GM12891 (cell line): ENCODE measurements around the gene BRAF.
"Not testable (repeated sequence)": the region's sequence is repeated elsewhere in the genome, so short reads cannot be mapped to it uniquely, and the experiment has no call there.

Experiments
- DNase-seq: peaks from one replicate; pipeline ENCODE4 v3.0.0; 2011; ENCODE audit warnings: low spot score; ENCODE audit not compliant: insufficient read length
- FAIRE-seq: peaks from 2 replicates; lab custom pipeline; 2011; peaks lifted over from hg19 to GRCh38; lab: Jason Lieb, UNC
- PAX5 ChIP-seq: IDR thresholded peaks from 2 replicates; pipeline ENCODE4 v1.6.1; 2011; ENCODE audit warnings: low read length, moderate library complexity, mild to moderate bottlenecking; ENCODE audit not compliant: insufficient read depth, severe bottlenecking
- POLR2A ChIP-seq: IDR thresholded peaks from 2 replicates; pipeline ENCODE4 v1.6.1; 2011; ENCODE audit warnings: low read depth, low read length, control low read depth
- POLR2AphosphoS5 ChIP-seq: IDR thresholded peaks from 2 replicates; pipeline ENCODE4 v1.6.1; 2011; ENCODE audit warnings: low read depth, low read length, control low read depth
- POU2F2 ChIP-seq: IDR thresholded peaks from 2 replicates; pipeline ENCODE4 v1.6.1; 2011; ENCODE audit warnings: low read depth, mild to moderate bottlenecking, control low read depth, low read length, moderate library complexity
- SPI1 ChIP-seq: IDR thresholded peaks from 2 replicates; pipeline ENCODE4 v1.6.1; 2011; ENCODE audit warnings: low read depth, low read length, control low read depth
- TAF1 ChIP-seq: IDR thresholded peaks from 2 replicates; pipeline ENCODE4 v1.6.1; 2011; ENCODE audit warnings: low read depth, low read length, control low read depth

BRAF gene

DNA sequence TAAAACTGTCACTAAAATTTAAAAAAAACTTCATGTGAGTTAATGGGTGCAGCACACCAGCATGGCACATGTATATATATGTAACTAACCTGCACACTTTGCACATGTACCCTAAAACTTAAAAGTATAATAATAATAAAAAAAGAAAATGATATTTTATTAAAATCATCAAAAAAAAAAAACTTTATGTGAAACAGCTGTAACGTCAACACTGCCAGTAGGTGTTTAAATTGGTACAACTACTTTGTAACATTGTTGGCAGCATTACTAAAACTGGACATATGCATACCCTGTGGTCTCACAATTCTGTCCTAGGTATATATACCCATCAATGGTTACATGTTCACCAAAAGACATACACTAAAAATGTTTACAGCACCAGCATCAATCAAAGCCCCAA lies 146.2 kb downstream of the BRAF start:
- TF ChIP-seq SPI1: no peak
- TF ChIP-seq POLR2AphosphoS5: no peak
- no peak for TF ChIP-seq TAF1
- no peak for TF ChIP-seq POLR2A
- no peak for TF ChIP-seq PAX5
- TF ChIP-seq POU2F2: no peak
- FAIRE-seq (no peak), DNase-seq (no peak)

DNA sequence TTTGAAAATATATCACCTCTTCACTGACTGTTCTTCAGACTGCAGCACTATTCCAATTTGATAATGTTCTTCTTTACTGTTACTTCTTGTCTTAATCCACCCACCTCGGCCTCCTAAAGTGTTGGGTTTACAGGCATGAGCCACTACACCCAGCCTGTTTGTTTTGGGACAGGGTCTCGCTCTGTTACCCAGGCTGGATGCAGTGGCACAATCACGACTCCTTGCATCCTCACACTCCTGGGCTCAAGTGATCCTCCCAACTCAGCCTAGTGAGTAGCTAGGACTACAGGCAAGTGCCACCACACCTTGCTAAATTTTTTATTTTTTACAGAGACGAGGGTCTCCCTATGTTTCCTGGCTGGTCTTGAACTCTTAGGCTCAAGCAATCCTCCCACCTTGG lies 150.4 kb downstream of the BRAF start:
- DNase-seq (no peak), FAIRE-seq (no peak)
- TF ChIP-seq PAX5 (no peak), POLR2A (no peak), TAF1 (no peak), POLR2AphosphoS5 (no peak), POU2F2 (no peak), SPI1 (no peak)

DNA sequence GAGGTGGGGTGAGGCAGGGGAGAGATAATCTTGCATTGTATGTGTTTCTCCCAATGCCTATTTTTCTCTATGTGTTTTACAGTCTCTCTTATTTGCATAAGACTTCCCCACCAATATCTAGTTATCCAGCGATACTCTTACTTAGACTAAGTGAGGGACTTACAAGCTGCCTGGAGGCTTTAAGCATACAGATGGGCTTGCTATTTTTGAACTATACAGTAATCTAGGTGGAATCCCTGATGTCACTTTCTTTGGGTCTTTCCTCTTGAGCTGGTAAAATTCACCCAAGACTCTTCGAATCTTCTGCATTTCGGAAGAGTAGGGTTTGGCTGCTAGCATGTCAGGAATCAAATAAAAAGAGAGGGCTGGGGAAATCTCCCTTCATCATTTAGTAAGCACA lies 151.6 kb downstream of the BRAF start:
- TF ChIP-seq TAF1 (no peak), SPI1 (no peak), PAX5 (no peak), POU2F2 (no peak), POLR2AphosphoS5 (no peak)
- no peak for DNase-seq

DNA sequence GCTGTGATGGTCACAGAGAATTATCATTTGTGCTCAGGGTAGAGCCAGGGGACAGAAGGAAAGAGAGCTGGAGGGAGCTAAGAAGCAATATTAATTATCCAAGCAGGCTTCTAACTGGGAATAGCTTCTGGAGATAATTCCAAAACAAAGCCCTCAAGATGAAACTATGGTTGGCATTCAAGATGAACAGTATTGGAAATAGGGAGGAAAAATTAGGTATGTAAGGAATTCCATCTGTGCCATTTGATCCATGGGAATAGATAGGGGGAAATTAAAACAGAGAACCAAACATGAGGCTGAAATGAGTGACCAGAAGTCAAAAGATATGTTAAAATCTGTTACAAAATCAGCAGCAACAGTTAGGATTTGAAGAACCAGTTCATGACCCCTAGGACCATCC lies 152.9 kb downstream of the BRAF start:
- FAIRE-seq: no peak
- TF ChIP-seq SPI1: no peak
- TF ChIP-seq POLR2AphosphoS5: no peak
- no peak for TF ChIP-seq TAF1
- TF ChIP-seq POU2F2: no peak
- TF ChIP-seq PAX5: no peak
- no peak for TF ChIP-seq POLR2A
- no peak for DNase-seq

More for the DNA sequence above, 151.6 kb downstream of the BRAF start:
- no peak for FAIRE-seq

DNA sequence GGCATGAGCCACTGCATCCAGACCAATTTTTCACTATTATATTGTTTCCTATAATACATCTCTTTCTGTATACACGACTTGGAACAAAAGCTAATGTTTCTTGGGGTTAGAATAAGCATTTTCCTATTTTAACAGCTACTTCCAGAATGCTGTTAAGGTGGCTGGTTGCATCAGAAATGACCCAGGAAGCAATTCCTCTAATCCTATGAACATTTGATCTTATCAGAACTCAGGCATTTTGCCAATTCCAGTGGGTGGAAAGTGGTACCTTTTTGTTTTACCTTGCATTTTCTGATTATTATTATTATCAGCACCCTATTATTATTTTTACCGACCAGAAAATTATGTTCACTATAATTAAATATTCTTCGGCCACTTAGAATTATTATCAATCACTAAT lies 154.9 kb downstream of the BRAF start:
- TF ChIP-seq PAX5: no peak
- no peak for TF ChIP-seq SPI1
- no peak for TF ChIP-seq POU2F2
- TF ChIP-seq TAF1: no peak
- no peak for FAIRE-seq
- no peak for DNase-seq

DNA sequence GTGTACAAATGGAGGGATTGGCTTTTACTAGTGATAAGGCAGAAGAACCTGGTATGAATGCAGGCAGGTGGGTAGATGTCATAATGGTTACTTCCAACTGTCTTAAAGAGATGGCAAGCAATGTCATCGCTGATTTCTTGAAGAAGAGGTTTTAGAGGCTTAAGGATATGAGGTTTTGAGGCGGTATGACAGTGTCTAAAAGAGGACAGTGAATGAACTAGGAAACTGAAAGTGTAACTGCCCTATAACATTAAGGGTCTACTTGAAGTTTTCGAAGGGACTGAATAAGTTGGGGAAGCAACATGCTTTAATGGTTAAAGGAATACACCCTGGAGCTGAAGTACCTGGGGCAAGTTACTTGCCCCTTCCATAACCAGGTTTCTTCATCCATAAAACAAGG lies 157.3 kb downstream of the BRAF start:
- no peak for FAIRE-seq
- no peak for DNase-seq
- TF ChIP-seq TAF1: no peak

DNA sequence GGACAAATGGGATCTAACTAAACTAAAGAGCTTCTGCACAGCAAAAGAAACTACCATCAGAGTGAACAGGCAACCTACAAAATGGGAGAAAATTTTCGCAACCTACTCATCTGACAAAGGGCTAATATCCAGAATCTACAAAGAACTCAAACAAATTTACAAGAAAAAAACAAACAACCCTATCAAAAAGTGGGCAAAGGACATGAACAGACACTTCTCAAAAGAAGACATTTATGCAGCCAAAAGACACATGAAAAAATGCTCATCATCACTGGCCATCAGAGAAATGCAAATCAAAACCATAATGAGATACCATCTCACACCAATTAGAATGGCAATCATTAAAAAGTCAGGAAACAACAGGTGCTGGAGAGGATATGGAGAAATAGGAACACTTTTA lies 159.3 kb downstream of the BRAF start:
- not testable (repeated sequence) for FAIRE-seq

DNA sequence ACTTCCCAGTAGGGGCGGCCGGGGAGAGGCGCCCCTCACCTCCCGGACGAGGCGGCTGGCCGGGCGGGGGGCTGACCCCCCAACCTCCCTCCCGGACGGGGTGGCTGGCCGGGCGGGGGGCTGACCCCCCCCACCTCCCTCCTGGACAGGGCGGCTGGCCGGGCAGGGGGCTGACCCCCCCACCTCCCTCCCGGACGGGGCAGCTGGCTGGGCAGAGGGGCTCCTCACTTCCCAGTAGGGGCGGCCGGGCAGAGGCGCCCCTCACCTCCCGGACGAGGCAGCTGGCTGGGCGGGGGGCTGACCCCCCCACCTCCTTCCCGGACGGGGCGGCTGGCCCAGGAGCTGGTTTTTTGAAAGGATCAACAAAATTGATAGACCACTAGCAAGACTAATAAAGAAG lies 161.6 kb downstream of the BRAF start:
- not testable (repeated sequence) for DNase-seq, FAIRE-seq

More for the DNA sequence above, 159.3 kb downstream of the BRAF start:
- not testable (repeated sequence) for DNase-seq

DNA sequence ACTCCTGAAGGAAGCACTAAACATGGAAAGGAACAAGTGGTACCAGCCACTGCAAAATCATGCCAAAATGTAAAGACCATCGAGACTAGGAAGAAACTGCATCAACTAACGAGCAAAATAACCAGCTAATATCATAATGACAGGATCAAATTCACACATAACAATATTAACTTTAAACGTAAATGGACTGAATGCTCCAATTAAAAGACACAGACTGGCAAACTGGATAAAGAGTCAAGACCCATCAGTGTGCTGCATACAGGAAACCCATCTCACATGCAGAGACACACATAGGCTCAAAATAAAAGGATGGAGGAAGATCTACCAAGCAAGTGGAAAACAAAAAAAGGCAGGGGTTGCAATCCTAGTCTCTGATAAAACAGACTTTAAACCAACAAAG lies 163.4 kb downstream of the BRAF start:
- not testable (repeated sequence) for DNase-seq, FAIRE-seq

DNA sequence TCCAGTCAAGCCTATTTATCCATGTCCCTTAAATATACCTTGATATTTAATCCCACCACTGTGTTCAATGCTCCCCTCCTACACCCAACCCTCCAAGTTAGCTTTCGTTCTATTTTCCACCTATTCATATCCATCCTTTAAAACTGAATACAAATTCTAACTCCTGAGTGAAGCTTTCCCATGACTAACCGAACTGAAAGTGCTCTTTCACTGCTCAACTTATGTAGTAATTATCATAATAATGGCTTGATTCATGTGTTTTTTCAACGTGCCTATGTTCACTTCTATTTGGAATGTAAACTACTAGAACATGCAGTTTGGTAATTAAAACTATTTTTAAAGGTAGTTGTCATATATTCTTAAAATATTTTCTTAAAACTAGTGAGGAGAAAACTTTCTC lies 170.2 kb downstream of the BRAF start:
- FAIRE-seq (no peak), DNase-seq (no peak)
- TF ChIP-seq SPI1: no peak
- no peak for TF ChIP-seq POLR2AphosphoS5
- no peak for TF ChIP-seq PAX5
- no peak for TF ChIP-seq POLR2A
- TF ChIP-seq TAF1: no peak
- no peak for TF ChIP-seq POU2F2

DNA sequence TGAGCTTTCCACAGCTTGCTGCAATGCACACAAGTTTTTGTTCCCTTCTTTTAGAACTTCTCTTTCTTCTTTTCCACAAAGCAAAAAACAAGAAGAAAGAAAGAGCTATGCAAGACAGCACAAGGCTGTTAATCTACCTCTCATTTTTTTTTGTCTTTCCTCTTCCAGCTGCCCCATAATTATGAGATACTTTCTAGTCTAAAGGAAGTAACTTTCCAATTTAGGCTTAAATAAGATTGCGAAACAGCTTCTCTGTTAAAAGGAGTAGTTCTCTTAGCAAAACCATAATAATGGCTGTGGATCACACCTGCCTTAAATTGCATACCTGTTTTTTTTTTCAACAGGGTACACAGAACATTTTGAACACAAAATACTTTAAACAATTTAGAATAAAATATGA lies 172.2 kb downstream of the BRAF start:
- no peak for FAIRE-seq
- DNase-seq: no peak
- TF ChIP-seq POU2F2: no peak
- no peak for TF ChIP-seq POLR2A
- TF ChIP-seq POLR2AphosphoS5: no peak
- no peak for TF ChIP-seq TAF1
- TF ChIP-seq PAX5: no peak

DNA sequence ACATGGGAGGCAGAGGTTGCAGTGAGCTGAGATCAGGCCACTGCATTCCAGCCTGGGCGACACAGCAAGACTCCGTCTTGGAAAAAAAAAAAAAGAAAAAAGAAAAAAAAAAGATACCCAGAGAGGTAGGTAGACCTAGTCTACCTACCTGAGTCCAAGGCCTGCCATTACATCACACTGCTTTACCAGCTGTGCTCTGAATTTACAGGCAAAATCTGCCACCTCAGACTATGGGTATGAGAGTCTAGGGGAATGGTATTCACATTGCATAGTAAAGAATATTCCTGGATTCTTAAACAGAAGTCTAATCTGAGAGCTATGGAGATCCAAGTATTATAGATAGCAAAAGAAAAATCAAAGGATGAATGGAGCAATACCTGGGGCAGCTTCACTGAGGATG lies 178.0 kb downstream of the BRAF start:
- TF ChIP-seq SPI1: no peak
- no peak for TF ChIP-seq TAF1
- no peak for TF ChIP-seq PAX5
- TF ChIP-seq POLR2A: no peak
- TF ChIP-seq POLR2AphosphoS5: no peak
- no peak for TF ChIP-seq POU2F2
- no peak for DNase-seq

More for the DNA sequence above, 178.0 kb downstream of the BRAF start:
- FAIRE-seq: no peak
